HEK293T (cell line): ENCODE measurements around the gene LTBP2.

Experiments
- FOXA1 ChIP-seq: fragments of 450-650 bp; IDR thresholded peaks from 2 replicates; pipeline ENCODE4 v1.6.1; 2016; ENCODE audit warnings: mild to moderate bottlenecking
- ZNF384 ChIP-seq: fragments of 450-650 bp; IDR thresholded peaks from 2 replicates; pipeline ENCODE4 v1.6.1; 2016

DNA sequence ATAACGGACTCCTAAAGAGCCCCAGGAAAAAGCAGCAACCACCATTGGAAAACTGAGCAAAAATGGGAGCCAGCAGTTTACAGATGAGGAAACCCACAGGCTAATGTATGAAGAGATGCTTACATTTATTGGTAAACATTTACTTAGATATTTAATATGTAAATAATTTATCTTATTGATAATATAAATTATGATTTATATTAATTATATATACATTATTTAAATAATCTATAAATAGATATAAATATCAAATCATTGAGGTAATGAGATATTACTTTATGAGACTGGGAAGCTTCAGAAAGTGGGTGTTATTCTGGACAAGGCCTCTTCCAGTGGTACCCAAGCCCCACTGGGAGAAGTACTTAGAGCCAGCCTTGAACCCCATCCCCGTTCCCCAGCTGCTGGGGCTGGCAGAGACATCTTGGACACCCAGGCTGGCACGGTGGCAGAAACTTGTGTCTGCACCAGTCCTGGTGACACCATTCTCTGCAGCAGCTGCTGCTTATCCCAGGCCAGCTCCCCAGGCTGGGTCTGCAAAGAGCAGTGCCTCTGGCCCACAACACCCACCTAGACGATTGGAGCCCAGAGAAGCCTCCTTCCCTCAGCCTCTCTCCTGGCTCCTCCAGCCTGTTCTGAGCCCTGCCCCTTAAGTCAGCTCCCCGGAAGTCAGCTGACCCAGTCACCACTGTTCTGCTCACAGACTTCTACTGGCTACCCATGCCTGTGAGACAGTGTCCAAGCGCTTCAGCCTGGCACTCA, 92.5 kb downstream of the LTBP2 start:
- TF ChIP-seq FOXA1 = no peak
- TF ChIP-seq ZNF384 = no peak
